OCI-LY7 (cell line): ENCODE data around the gene OSGIN1.

Experiments
- EZH2phosphoT487 ChIP-seq: fragments of 200-600 bp; sonication (generic); IDR thresholded peaks from 2 replicates; pipeline ENCODE4 v1.6.1; 2018; ENCODE audit warnings: low read depth, borderline replicate concordance, mild to moderate bottlenecking, mixed run types, antibody characterized with exemption, low read length, moderate library complexity, mixed read lengths
- TF ChIP-seq, protein P1 (sequence below): fragments of 200-600 bp; sonication (generic); conservative IDR thresholded peaks from 2 replicates; pipeline ENCODE4 v1.5.1; 2014; ENCODE audit warnings: mild to moderate bottlenecking, antibody characterized with exemption, low read length, moderate library complexity, mixed read lengths

DNA sequence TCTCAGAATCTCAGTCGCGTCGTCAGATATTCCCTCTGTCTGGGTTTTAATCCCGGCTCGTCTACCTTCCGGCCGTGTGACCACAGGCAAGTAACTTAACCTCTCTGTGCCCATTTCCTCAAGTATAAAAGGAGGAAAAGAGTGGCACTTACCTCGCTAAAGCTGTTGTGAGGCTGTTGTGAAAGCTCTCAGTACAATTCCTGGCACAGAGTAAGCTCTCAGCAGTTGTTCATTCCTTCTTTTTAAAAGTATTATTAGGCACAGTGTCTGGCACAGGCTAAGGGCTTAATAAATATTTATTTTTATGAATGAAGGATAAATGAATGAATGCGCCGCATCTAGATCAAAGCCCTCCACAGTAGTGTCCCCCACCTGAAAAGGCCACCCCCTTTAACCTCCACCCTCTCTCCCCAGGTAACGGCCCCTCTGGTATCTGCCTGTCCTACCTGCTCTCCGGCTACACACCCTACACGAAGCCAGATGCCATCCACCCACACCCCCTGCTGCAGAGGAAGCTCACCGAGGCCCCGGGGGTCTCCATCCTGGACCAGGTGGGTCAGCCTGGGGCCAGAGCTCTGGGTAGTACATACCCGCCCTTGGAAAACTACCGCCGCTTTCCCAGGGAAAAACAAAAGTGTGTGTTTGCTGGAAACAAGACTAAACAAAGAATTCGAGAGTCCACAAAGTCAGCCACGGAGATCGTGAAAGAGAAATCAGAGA, 6.0 kb downstream of the OSGIN1 start:
- TF ChIP-seq, protein P1, sequence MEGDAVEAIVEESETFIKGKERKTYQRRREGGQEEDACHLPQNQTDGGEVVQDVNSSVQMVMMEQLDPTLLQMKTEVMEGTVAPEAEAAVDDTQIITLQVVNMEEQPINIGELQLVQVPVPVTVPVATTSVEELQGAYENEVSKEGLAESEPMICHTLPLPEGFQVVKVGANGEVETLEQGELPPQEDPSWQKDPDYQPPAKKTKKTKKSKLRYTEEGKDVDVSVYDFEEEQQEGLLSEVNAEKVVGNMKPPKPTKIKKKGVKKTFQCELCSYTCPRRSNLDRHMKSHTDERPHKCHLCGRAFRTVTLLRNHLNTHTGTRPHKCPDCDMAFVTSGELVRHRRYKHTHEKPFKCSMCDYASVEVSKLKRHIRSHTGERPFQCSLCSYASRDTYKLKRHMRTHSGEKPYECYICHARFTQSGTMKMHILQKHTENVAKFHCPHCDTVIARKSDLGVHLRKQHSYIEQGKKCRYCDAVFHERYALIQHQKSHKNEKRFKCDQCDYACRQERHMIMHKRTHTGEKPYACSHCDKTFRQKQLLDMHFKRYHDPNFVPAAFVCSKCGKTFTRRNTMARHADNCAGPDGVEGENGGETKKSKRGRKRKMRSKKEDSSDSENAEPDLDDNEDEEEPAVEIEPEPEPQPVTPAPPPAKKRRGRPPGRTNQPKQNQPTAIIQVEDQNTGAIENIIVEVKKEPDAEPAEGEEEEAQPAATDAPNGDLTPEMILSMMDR: no peak
- TF ChIP-seq EZH2phosphoT487: no peak
